Measurements from ENCODE around the gene SCARB1. TPM values are rescaled to one million over a fixed set of nuclear protein-coding genes. Genes with fewer than 3 reads are reported as not detected.

SCARB1 gene
- total and polyA plus RNA-seq, 9 of the 15 experiments (the other 6 are each of a cell fraction or from before 2014, with no cell fraction given), result 0.56 to 157 (median 52.8) TPM

GRCh38 chr12:124863416-124864325 lies at the start of gene SCARB1 (continued):
- TF ChIP-seq, protein P1, sequence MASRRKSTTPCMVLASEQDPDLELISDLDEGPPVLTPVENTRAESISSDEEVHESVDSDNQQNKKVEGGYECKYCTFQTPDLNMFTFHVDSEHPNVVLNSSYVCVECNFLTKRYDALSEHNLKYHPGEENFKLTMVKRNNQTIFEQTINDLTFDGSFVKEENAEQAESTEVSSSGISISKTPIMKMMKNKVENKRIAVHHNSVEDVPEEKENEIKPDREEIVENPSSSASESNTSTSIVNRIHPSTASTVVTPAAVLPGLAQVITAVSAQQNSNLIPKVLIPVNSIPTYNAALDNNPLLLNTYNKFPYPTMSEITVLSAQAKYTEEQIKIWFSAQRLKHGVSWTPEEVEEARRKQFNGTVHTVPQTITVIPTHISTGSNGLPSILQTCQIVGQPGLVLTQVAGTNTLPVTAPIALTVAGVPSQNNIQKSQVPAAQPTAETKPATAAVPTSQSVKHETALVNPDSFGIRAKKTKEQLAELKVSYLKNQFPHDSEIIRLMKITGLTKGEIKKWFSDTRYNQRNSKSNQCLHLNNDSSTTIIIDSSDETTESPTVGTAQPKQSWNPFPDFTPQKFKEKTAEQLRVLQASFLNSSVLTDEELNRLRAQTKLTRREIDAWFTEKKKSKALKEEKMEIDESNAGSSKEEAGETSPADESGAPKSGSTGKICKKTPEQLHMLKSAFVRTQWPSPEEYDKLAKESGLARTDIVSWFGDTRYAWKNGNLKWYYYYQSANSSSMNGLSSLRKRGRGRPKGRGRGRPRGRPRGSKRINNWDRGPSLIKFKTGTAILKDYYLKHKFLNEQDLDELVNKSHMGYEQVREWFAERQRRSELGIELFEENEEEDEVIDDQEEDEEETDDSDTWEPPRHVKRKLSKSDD (conservative IDR thresholded peaks at IDR 0.05; ENCODE audit: low read length), result 0 out of 2 replicates have a peak, but pooled peaks have one; percentile 28
- TF ChIP-seq NRF1 (conservative IDR thresholded peaks at IDR 0.05 in 1 of 2, IDR thresholded peaks at IDR 0.05 in 1 of 2) (peak; percentile 61 to 66), ZNF263 (CRISPR knock-in tag; IDR thresholded peaks at IDR 0.05; ENCODE audit: borderline replicate concordance) (0 out of 2 replicates have a peak, but pooled peaks have one; percentile 9), BCOR (IDR thresholded peaks at IDR 0.05) (no peak), ZNF830 (CRISPR knock-in tag; IDR thresholded peaks at IDR 0.05) (no peak), YY1 (IDR thresholded peaks at IDR 0.05; ENCODE audit: borderline replicate concordance in 1 of 3, control insufficient read depth in 1 of 3, extremely low read depth in 1 of 3, insufficient read depth in 3 of 3, insufficient read length in 1 of 3, insufficient replicate concordance in 2 of 3, low read depth in 1 of 3, low read length in 2 of 3) (peak in 2 of 3 experiments; percentile 88 to 89), ZNF57 (CRISPR knock-in tag; IDR thresholded peaks at IDR 0.05) (0 out of 2 replicates have a peak, but pooled peaks have one; percentile 29), SMARCA4 (IDR thresholded peaks at IDR 0.05) (peak; percentile 82), BCLAF1 (IDR thresholded peaks at IDR 0.05; ENCODE audit: borderline replicate concordance in 1 of 2, control insufficient read depth in 1 of 2, low read depth in 2 of 2, low read length in 1 of 2) (0 out of 4 replicates have a peak, but pooled peaks of 1 of the 2 experiments have one; percentile 20), RAD21 (CRISPR knock-in tag; conservative IDR thresholded peaks at IDR 0.05 in 1 of 2, IDR thresholded peaks at IDR 0.05 in 1 of 2) (peak in 1 of 2 experiments; percentile 23; a peak in 2 of 4 replicates), FOXK2 (conservative IDR thresholded peaks at IDR 0.05 in 1 of 2, IDR thresholded peaks at IDR 0.05 in 1 of 2; ENCODE audit: low read depth in 2 of 2) (no peak)
- TF ChIP-seq, protein P2, sequence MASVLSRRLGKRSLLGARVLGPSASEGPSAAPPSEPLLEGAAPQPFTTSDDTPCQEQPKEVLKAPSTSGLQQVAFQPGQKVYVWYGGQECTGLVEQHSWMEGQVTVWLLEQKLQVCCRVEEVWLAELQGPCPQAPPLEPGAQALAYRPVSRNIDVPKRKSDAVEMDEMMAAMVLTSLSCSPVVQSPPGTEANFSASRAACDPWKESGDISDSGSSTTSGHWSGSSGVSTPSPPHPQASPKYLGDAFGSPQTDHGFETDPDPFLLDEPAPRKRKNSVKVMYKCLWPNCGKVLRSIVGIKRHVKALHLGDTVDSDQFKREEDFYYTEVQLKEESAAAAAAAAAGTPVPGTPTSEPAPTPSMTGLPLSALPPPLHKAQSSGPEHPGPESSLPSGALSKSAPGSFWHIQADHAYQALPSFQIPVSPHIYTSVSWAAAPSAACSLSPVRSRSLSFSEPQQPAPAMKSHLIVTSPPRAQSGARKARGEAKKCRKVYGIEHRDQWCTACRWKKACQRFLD (CRISPR knock-in tag; IDR thresholded peaks at IDR 0.05), result no peak
